Fibroblast of lung (primary cell): ENCODE results near the gene KRT71. TPM values are rescaled to one million over a fixed set of nuclear protein-coding genes. Genes with fewer than 3 reads are reported as not detected.

Source experiments
- DNase-seq, 2 donors: peaks; one replicate each; pipeline versions ENCODE4 v3.0.0 to v3.0.0-alpha.2; 2010; ENCODE audit warnings: low read depth in 2 of 2
- H2AFZ ChIP-seq: 2 replicates; pipeline ENCODE4 v1.5.1; 2012; ENCODE audit warnings: low read length, control low read depth, inconsistent platforms
- H3K27ac ChIP-seq: 2 replicates; pipeline ENCODE4 v1.5.1; 2011; ENCODE audit warnings: low read length, control low read depth; ENCODE audit not compliant: insufficient read depth
- H3K27me3 ChIP-seq: 2 replicates; pipeline ENCODE4 v1.5.1; 2011; ENCODE audit warnings: mild to moderate bottlenecking, low read length; ENCODE audit not compliant: control insufficient read depth, insufficient read depth
- H3K36me3 ChIP-seq: 2 replicates; pipeline ENCODE4 v1.5.1; 2011; ENCODE audit warnings: low read length; ENCODE audit not compliant: control insufficient read depth, insufficient read depth
- H3K4me1 ChIP-seq: 2 replicates; pipeline ENCODE4 v1.5.1; 2011; ENCODE audit warnings: low read length; ENCODE audit not compliant: control insufficient read depth, insufficient read depth; ENCODE audit errors: extremely low read depth
- H3K4me2 ChIP-seq: 2 replicates; pipeline ENCODE4 v1.5.1; 2011; ENCODE audit warnings: low read length, control low read depth; ENCODE audit not compliant: insufficient read depth; ENCODE audit errors: extremely low read depth
- H3K4me3 ChIP-seq, 4 experiments: fragments of 200-600 bp in 1 of 4; sonication (generic) in 1 of 4; replicated peaks in 1 of 4; 2 replicates each; pipeline ENCODE4 v1.5.1; 2011 to 2016; ENCODE audit warnings: low read length in 4 of 4, low read depth in 3 of 4, mild to moderate bottlenecking in 3 of 4, control low read depth in 2 of 4, inconsistent platforms in 1 of 4, mixed read lengths in 1 of 4; ENCODE audit not compliant: insufficient read depth in 1 of 4; ENCODE audit errors: control extremely low read depth in 1 of 4
- H3K79me2 ChIP-seq: 2 replicates; pipeline ENCODE4 v1.5.1; 2012; ENCODE audit warnings: mild to moderate bottlenecking, low read length, inconsistent platforms; ENCODE audit not compliant: control insufficient read depth, insufficient read depth
- H3K9ac ChIP-seq: 2 replicates; pipeline ENCODE4 v1.5.1; 2011; ENCODE audit warnings: mild to moderate bottlenecking, low read length, control low read depth; ENCODE audit not compliant: insufficient read depth
- H3K9me3 ChIP-seq: 2 replicates; pipeline ENCODE4 v1.5.1; 2012; ENCODE audit warnings: low read depth, low read length; ENCODE audit not compliant: control insufficient read depth, insufficient read depth
- H4K20me1 ChIP-seq: 2 replicates; pipeline ENCODE4 v1.5.1; 2011; ENCODE audit warnings: low read length; ENCODE audit not compliant: control insufficient read depth, insufficient read depth; ENCODE audit errors: extremely low read depth
- EZH2 ChIP-seq: IDR thresholded peaks from 2 replicates; pipeline ENCODE4 v1.5.1; 2012; ENCODE audit warnings: low read length, control low read depth, mild to moderate bottlenecking; ENCODE audit errors: missing control alignments
- polyA plus RNA-seq, 2 donors: library from polyadenylated mRNA; depleted of rRNA in 1 of 2; stranded (reverse) in 1 of 2; unstranded in 1 of 2; fragments of >200 nt; gene quantifications; 2 replicates each; pipeline ENCODE4 v1.2.1, GENCODE V29; 2011 to 2012; ENCODE audit warnings: missing spikeins in 1 of 2
- total RNA-seq: library from RNA; depleted of rRNA; stranded (reverse); fragments of >200 nt; gene quantifications from 2 replicates; pipeline ENCODE4 v1.2.1, GENCODE V29; 2014
- TF ChIP-seq, protein P1 (sequence below), 2 donors: IDR thresholded peaks in 1 of 2; conservative IDR thresholded peaks in 1 of 2; 1 replicate in 1 of 2; 2 replicates in 1 of 2; pipeline ENCODE4 v1.5.1; 2011 to 2012; ENCODE audit warnings: low read length in 2 of 2, control low read depth in 1 of 2, inconsistent platforms in 1 of 2, low read depth in 1 of 2, mild to moderate bottlenecking in 1 of 2

The KRT71 gene
- total and polyA plus RNA-seq, 2 donors (not counting 1 experiment from before 2014, with no cell fraction given) = not detected

DNA sequence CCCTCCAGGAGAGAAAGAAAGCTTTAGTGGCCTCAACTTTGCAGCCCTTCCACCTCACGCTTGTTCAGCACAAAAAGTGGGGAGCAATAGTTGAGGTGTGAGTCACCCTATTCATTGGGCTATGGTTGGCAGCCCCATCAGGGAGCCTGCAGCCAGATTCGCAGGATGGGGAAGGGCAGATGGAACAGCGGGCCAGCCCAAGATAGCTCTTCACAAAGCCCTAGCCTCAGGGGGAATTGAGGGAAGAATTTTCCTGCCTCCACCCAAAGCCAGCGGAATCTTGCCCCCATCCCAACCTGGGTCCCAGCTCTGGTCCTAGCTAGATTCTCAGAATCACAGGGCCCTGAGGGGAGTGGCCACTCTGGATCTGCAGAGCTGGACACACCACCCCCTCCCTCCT is 29.1 kb downstream of the KRT71 start:
- no peak for DNase-seq
- H3K9ac ChIP-seq = no peak overlapping the region

DNA sequence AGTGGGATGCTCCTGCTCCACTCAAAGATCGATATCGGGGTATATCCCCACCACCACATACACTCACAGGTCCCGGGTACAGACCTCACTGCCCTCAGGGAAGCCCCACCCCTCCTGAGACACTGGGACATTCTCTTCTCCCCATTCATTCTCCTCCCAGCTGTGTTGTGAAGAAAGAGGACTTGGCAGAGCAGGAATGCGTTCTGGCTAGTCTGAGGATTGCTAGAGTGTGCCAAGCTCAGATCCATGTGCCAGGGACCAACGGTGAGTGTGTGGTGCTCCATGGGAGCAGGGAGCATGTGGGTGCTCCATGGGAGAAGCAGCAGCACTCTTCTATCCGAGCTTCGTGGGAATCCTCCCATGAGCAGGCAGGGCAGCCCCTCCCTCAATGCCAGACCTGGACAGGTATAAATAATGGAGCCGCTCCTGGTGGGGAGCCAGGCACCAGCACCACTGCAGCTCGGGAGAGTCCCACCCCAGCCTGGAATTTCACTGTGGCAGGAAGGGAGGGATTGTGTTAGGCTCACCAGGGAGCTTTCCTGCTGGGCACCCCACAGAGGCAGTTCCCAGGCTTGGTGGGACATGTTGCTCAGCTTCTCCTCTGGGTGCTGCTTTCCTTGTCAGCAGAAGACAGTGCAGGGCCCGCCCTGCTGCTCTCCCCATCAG is 30.5 kb downstream of the KRT71 start:
- H3K79me2 ChIP-seq = no peaks in the 10 kb centered on the region
- H3K9ac ChIP-seq = no peak overlapping the region
- DNase-seq = peak in 1 of 2 donors; percentile 42
- H3K4me1 ChIP-seq = no peaks in the 10 kb centered on the region
- no peak overlapping the region for H3K27ac ChIP-seq
- no peak overlapping the region for H3K4me3 ChIP-seq
- no peaks in the 10 kb centered on the region for H3K27me3 ChIP-seq
- H3K9me3 ChIP-seq = no peaks in the 10 kb centered on the region
- no peak for TF ChIP-seq EZH2
- no peaks in the 10 kb centered on the region for H4K20me1 ChIP-seq
- no peaks in the 10 kb centered on the region for H3K36me3 ChIP-seq
- no peak overlapping the region for H3K4me2 ChIP-seq
- H2AFZ ChIP-seq = no peak overlapping the region

More for the DNA sequence above, 29.1 kb downstream of the KRT71 start:
- Histone ChIP-seq H2AFZ (no peak overlapping the region), H3K27ac (no peak overlapping the region), H3K36me3 (no peaks in the 10 kb centered on the region), H3K27me3 (no peaks in the 10 kb centered on the region), H3K9me3 (no peaks in the 10 kb centered on the region), H4K20me1 (no peaks in the 10 kb centered on the region), H3K4me2 (no peak overlapping the region), H3K79me2 (no peaks in the 10 kb centered on the region), H3K4me3 (no peak overlapping the region), H3K4me1 (no peaks in the 10 kb centered on the region)
- TF ChIP-seq, protein P1, sequence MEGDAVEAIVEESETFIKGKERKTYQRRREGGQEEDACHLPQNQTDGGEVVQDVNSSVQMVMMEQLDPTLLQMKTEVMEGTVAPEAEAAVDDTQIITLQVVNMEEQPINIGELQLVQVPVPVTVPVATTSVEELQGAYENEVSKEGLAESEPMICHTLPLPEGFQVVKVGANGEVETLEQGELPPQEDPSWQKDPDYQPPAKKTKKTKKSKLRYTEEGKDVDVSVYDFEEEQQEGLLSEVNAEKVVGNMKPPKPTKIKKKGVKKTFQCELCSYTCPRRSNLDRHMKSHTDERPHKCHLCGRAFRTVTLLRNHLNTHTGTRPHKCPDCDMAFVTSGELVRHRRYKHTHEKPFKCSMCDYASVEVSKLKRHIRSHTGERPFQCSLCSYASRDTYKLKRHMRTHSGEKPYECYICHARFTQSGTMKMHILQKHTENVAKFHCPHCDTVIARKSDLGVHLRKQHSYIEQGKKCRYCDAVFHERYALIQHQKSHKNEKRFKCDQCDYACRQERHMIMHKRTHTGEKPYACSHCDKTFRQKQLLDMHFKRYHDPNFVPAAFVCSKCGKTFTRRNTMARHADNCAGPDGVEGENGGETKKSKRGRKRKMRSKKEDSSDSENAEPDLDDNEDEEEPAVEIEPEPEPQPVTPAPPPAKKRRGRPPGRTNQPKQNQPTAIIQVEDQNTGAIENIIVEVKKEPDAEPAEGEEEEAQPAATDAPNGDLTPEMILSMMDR (conservative IDR thresholded peaks at IDR 0.05 in 1 of 2, IDR thresholded peaks at IDR 0.05 in 1 of 2; ENCODE audit: low read depth in 1 of 2, low read length in 2 of 2) = no peak
- no peak for TF ChIP-seq EZH2

DNA sequence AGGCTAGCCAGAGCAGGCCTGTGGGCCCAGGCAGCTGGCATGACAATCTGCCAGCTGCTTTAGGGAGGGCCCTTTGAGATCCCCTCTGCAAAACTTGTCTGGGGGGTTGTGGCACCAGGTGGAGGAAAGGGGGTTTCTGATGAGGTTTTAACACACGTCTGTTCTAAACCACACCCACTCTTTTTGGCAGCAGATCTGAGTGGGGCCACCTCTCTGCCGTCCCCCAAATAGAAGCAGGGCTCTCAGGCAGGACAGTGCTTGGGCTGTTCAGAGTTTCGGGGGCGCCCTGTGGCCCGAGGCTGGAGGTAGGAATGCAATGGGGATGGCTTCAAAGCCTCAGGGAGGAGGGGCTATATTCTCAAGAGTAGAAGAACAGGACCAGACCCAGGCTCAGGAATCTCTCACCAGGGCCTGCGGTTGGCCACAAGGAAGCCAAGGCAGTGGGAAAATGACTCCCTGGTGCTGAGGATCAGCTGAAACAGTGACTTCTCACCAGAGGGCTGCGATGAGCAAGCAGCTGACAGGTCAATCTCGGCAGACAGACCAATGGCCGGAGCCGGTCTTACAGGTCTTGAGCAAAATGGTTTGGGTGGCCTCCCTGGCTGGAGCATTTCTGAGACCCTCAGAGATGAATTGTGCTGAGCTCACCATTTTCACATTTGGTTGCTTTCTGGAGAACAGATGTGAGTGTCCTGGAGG is 31.2 kb downstream of the KRT71 start:
- Histone ChIP-seq H3K27ac (no peak overlapping the region), H3K4me3 (no peak overlapping the region), H3K36me3 (no peaks in the 10 kb centered on the region), H3K27me3 (no peaks in the 10 kb centered on the region), H3K79me2 (no peaks in the 10 kb centered on the region), H3K9me3 (no peaks in the 10 kb centered on the region), H2AFZ (no peak overlapping the region), H4K20me1 (no peaks in the 10 kb centered on the region), H3K4me1 (no peaks in the 10 kb centered on the region), H3K4me2 (no peak overlapping the region), H3K9ac (no peak overlapping the region)
- TF ChIP-seq EZH2 = no peak
- TF ChIP-seq, protein P1 (conservative IDR thresholded peaks at IDR 0.05 in 1 of 2, IDR thresholded peaks at IDR 0.05 in 1 of 2; ENCODE audit: low read depth in 1 of 2, low read length in 2 of 2) = no peak
- peak in 1 of 2 donors; percentile 50 for DNase-seq
